Keratinocyte (primary cell): ENCODE results near the gene SLC6A7. TPM values are rescaled to one million over a fixed set of nuclear protein-coding genes. Genes with fewer than 3 reads are reported as not detected.

ENCODE experiments used
- DNase-seq: peaks from one replicate; pipeline ENCODE4 v3.0.0-alpha.2; 2011; ENCODE audit warnings: low read depth, missing footprints, low spot score
- FAIRE-seq: peaks from 2 replicates; lab custom pipeline; 2011; peaks lifted over from hg19 to GRCh38; lab: Jason Lieb, UNC
- H2AFZ ChIP-seq: 2 replicates; pipeline ENCODE4 v1.6.0; 2012; ENCODE audit warnings: low read length, control low read depth, inconsistent platforms; ENCODE audit not compliant: control insufficient read depth
- H3K27ac ChIP-seq: 2 replicates; pipeline ENCODE4 v1.5.1; 2011; ENCODE audit warnings: low read length; ENCODE audit not compliant: control insufficient read depth, insufficient read depth
- H3K27me3 ChIP-seq: 3 replicates; pipeline ENCODE4 v1.6.0; 2011; ENCODE audit warnings: low read length; ENCODE audit not compliant: control insufficient read depth, insufficient read depth; ENCODE audit errors: extremely low read depth
- H3K36me3 ChIP-seq, 2 experiments: 2 replicates in 1 of 2; 3 replicates in 1 of 2; pipeline ENCODE4 v1.5.1; 2011; ENCODE audit warnings: low read length in 2 of 2, mild to moderate bottlenecking in 1 of 2; ENCODE audit not compliant: control insufficient read depth in 2 of 2, insufficient read depth in 2 of 2; ENCODE audit errors: extremely low read depth in 1 of 2
- H3K4me1 ChIP-seq: 3 replicates; pipeline ENCODE4 v1.5.1; 2011; ENCODE audit warnings: low read length; ENCODE audit not compliant: control insufficient read depth, insufficient read depth; ENCODE audit errors: extremely low read depth
- H3K4me2 ChIP-seq: 3 replicates; pipeline ENCODE4 v1.6.0; 2011; ENCODE audit warnings: low read depth, low read length; ENCODE audit not compliant: control insufficient read depth, insufficient read depth; ENCODE audit errors: extremely low read depth
- H3K4me3 ChIP-seq, 3 experiments: fragments of 200-600 bp in 1 of 3; sonication (generic) in 1 of 3; 2 replicates in 2 of 3; 3 replicates in 1 of 3; pipeline ENCODE4 v1.5.1; 2011 to 2016; ENCODE audit warnings: low read length in 3 of 3, mild to moderate bottlenecking in 3 of 3, control low read depth in 2 of 3, inconsistent platforms in 1 of 3, low read depth in 1 of 3, mixed read lengths in 1 of 3, mixed run types in 1 of 3, moderate library complexity in 1 of 3; ENCODE audit not compliant: control insufficient read depth in 2 of 3, insufficient read depth in 2 of 3; ENCODE audit errors: extremely low read depth in 1 of 3
- H3K79me2 ChIP-seq: 2 replicates; pipeline ENCODE4 v1.6.0; 2012; ENCODE audit warnings: low read length; ENCODE audit not compliant: control insufficient read depth, insufficient read depth
- H3K9ac ChIP-seq: 3 replicates; pipeline ENCODE4 v1.6.0; 2011; ENCODE audit warnings: low read length; ENCODE audit not compliant: control insufficient read depth, insufficient read depth; ENCODE audit errors: extremely low read depth
- H3K9me1 ChIP-seq: 3 replicates; pipeline ENCODE4 v1.6.0; 2011; ENCODE audit warnings: low read length; ENCODE audit not compliant: control insufficient read depth, insufficient read depth; ENCODE audit errors: extremely low read depth
- H3K9me3 ChIP-seq: 2 replicates; pipeline ENCODE4 v1.5.1; 2012; ENCODE audit warnings: low read depth, low read length; ENCODE audit not compliant: control insufficient read depth
- H4K20me1 ChIP-seq: 3 replicates; pipeline ENCODE4 v1.6.0; 2011; ENCODE audit warnings: low read length; ENCODE audit not compliant: control insufficient read depth, insufficient read depth; ENCODE audit errors: extremely low read depth
- CTCF ChIP-seq, 3 experiments: IDR thresholded peaks in 1 of 3; conservative IDR thresholded peaks in 1 of 3; optimal IDR thresholded peaks in 1 of 3; 2 replicates in 2 of 3; 3 replicates in 1 of 3; pipeline versions ENCODE3 to v1.5.1; 2011; ENCODE audit warnings: low read length in 3 of 3, mild to moderate bottlenecking in 3 of 3, moderate library complexity in 2 of 3, control low read depth in 1 of 3, inconsistent platforms in 1 of 3; ENCODE audit not compliant: insufficient read depth in 2 of 3; ENCODE audit errors: extremely low read depth in 1 of 3
- EZH2 ChIP-seq: IDR thresholded peaks from one replicate; pipeline ENCODE4 v1.6.1; 2012; ENCODE audit warnings: inconsistent platforms, mild to moderate bottlenecking, low read length, moderate library complexity
- dilution Hi-C: fragments of 300-500 bp; cut with MboI; formaldehyde crosslinking; loops from one replicate; pipeline ENCODE4 v1.7.0; 2020; ENCODE audit warnings: low sequenced_read_pairs; ENCODE audit not compliant: extremely low pct_ligation_motif_present
- polyA plus RNA-seq, 5 experiments: library from polyadenylated mRNA; depleted of rRNA in 3 of 5; stranded (reverse) in 3 of 5; stranded (forward) in 1 of 5; unstranded in 1 of 5; fragments of >200 nt; gene quantifications; 1 replicate in 1 of 5; 2 replicates in 3 of 5; 3 replicates in 1 of 5; pipeline versions ENCODE4 v1.2.1 to v1.2.3, GENCODE V29; 2011 to 2012; ENCODE audit warnings: missing spikeins in 2 of 5, low read depth in 1 of 5, low replicate concordance in 1 of 5

Gene SLC6A7
- polyA plus RNA-seq, 1 donor (not counting 4 experiments of a cell fraction or from before 2014, with no cell fraction given), result not detected

- Histone ChIP-seq H3K27ac (no peak overlapping the region), H3K9me1 (no peaks in the 10 kb centered on the region), H3K4me2 (no peak overlapping the region), H3K79me2 (no peaks in the 10 kb centered on the region), H3K27me3 (no peaks in the 10 kb centered on the region), H3K9me3 (no peaks in the 10 kb centered on the region), H3K9ac (no peak overlapping the region), H4K20me1 (no peaks in the 10 kb centered on the region), H3K4me3 (no peak overlapping the region), H2AFZ (no peak overlapping the region), H3K4me1 (no peaks in the 10 kb centered on the region), H3K36me3 (no peaks in the 10 kb centered on the region)
- no peak for TF ChIP-seq EZH2
- no peak for DNase-seq
- dilution Hi-C loops, result no loop called here
- no peak for FAIRE-seq
Measured at GRCh38 chr5:150236313-150236712, 46.5 kb downstream of the SLC6A7 start.

GRCh38 chr5:150236981-150237754 lies 47.3 kb downstream of the SLC6A7 start:
- Histone ChIP-seq H3K79me2 (no peaks in the 10 kb centered on the region), H4K20me1 (no peaks in the 10 kb centered on the region), H2AFZ (no peak overlapping the region), H3K4me2 (no peak overlapping the region), H3K4me1 (no peaks in the 10 kb centered on the region), H3K9me1 (no peaks in the 10 kb centered on the region), H3K27me3 (no peaks in the 10 kb centered on the region), H3K36me3 (no peaks in the 10 kb centered on the region), H3K9ac (no peak overlapping the region), H3K9me3 (no peaks in the 10 kb centered on the region), H3K27ac (no peak overlapping the region), H3K4me3 (no peak overlapping the region)
- no peak for TF ChIP-seq CTCF (optimal IDR thresholded peaks at IDR 0.05 in 1 of 3, IDR thresholded peaks at IDR 0.05 in 1 of 3, conservative IDR thresholded peaks at IDR 0.05 in 1 of 3; ENCODE audit: extremely low read depth in 1 of 3, insufficient read depth in 2 of 3, low read length in 3 of 3)
- TF ChIP-seq EZH2, result no peak
- dilution Hi-C loops, result no loop called here
- DNase-seq (no peak), FAIRE-seq (no peak)

DNA sequence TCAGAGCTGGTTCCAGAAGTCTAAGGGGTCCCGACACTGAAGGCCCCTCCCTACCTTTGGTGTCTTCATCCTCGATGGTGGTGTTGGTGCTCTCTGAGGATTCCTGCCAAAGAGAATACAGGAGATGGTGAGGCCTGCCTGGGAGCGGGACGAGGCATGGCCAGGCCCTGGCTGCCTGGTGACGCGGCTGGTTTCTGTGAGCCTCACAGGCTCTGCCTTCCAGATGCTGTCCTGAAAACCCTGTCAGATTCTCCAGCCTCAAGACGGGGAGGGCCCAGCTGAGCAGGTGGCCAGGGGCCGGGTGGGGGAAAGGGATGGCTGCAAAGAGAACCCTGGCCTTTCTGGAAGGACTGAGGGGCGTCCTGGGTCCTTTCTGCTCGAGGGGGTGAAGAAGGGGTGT lies 48.8 kb downstream of the SLC6A7 start:
- no peak overlapping the region for H3K4me2 ChIP-seq
- FAIRE-seq (no peak), DNase-seq (no peak)
- no peaks in the 10 kb centered on the region for H4K20me1 ChIP-seq
- H2AFZ ChIP-seq, result no peak overlapping the region
- H3K27me3 ChIP-seq, result peaks cover 6% of the 10 kb centered on the region
- no peak overlapping the region for H3K9ac ChIP-seq
- no peak overlapping the region for H3K27ac ChIP-seq
- dilution Hi-C loops, result no loop called here
- no peak for TF ChIP-seq EZH2
- TF ChIP-seq CTCF (optimal IDR thresholded peaks at IDR 0.05 in 1 of 3, IDR thresholded peaks at IDR 0.05 in 1 of 3, conservative IDR thresholded peaks at IDR 0.05 in 1 of 3; ENCODE audit: extremely low read depth in 1 of 3, insufficient read depth in 2 of 3, low read length in 3 of 3), result no peak
- no peaks in the 10 kb centered on the region for H3K9me1 ChIP-seq
- no peaks in the 10 kb centered on the region for H3K36me3 ChIP-seq
- H3K4me3 ChIP-seq, result no peak overlapping the region
- no peaks in the 10 kb centered on the region for H3K79me2 ChIP-seq
- H3K9me3 ChIP-seq, result no peaks in the 10 kb centered on the region
- no peaks in the 10 kb centered on the region for H3K4me1 ChIP-seq
